Left hindlimb (tissue), 1 donor: Measurements from ENCODE around the gene LAIR1.
"Not testable (repeated sequence)": the region's sequence is repeated elsewhere in the genome, so short reads cannot be mapped to it uniquely, and the experiment has no call there.

Experiments
- DNase-seq: peaks from one replicate; pipeline ENCODE4 v3.0.0-alpha.2; 2018

LAIR1 gene

DNA sequence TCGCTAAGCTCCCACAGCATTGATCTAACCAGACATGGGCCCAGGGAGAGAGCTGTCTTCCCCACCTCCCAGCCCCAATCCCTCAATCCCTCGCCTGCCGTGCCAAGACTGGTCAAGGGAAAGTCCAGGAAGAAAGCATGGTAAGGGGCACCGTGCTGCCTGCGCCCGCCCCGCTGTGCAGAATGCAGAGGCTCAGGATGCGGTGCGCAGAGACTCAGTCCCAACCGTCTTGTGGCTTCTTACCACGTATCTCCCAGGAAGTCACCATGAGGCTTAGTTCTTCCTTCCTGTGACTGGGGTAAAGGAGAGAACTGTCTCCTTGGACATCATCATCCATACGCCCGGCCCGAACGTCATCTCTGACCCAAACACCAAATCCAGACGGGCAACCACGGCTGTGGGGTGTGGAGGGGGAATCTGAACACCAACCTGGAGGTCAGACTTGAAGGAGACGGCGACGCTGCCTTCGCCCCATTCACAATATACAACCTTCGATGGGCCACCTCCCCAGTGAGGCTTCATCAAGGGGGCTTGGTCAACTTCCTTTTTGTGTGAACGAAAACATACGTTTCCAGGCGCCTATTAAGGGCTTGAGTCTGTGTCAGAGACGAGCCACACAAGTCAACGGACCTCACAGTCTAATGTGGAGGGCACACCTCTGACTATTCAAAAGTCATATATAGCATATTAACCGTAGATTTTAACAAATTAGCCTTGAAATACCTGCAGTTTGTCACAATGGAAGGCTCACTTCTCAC is 10.6 kb upstream of the LAIR1 start:
- not testable (repeated sequence) for DNase-seq

DNA sequence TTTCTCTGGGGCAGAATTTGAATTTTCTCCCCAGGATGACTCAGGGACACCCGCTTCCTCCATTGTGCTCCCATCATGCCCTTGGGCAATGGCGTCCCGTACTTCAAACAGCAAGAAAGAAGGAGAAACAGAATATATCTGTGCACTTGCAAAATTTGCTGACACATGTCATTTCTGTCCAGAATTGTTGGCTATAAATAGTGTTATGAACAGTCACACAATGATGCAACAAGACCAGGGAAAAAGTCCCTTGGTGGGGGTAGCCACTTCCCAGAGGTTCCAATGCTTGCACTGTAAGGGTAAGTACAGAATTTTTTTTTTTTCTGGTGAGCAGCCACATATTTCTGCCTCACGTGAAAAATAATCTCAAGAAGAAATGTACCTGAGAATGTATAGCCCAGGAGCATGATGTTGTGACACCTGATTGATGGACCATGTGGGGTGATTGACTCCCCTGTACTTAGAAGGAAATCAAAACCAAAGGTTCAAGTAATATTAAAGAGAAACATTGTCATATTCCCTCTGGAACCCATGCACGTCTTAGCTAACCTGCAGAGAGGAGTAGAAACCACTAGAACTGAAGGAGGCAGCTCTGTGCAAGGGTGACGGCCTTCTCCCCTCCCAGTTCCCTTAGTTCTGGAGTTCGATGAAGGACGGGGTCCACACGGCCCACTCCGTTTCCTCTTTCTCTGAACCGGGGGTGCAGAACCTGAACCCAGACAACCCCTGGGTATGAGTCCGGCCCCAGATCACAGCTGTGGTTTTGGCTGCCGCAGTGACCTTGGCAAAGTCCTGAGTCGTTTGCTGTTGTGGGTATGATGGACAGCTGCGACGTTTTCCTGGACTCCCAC is 9.3 kb upstream of the LAIR1 start:
- no peak for DNase-seq

DNA sequence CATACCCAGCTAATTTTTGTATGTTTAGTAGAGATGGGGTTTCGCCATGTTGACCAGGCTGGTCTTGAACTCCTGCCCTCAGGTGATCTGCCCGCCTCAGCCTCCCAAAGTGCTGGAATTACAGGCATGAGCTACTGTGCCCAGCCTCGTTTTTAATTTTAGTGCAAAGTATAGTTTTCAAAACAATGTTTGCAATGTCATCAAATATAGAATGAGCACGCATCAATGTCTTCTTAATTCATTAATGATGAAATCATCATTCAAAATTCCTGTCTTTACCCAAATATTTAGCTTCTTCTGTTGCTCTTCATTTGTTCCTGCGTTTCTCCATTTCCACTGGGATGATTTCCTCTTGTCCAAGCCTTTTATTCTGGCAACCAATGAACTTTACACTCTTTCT is 6.7 kb upstream of the LAIR1 start:
- not testable (repeated sequence) for DNase-seq

DNA sequence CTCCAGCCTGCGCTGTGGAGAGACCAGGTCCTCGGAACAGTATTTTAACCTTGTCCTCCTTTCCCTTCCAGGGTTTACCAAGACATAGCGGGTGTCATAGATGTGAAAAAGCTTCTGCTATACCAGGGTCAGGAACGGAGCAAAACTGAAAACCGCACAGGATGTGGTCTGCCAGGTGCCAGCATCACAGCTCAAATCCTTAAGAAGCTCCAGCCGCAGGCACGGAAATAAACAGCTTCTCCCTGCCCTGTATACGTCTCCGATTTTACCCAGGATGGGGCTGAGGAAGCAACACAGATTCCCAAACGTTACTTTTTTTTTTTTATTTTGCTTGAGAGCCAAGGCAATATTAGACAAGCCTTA is 5.7 kb upstream of the LAIR1 start:
- not testable (repeated sequence) for DNase-seq

DNA sequence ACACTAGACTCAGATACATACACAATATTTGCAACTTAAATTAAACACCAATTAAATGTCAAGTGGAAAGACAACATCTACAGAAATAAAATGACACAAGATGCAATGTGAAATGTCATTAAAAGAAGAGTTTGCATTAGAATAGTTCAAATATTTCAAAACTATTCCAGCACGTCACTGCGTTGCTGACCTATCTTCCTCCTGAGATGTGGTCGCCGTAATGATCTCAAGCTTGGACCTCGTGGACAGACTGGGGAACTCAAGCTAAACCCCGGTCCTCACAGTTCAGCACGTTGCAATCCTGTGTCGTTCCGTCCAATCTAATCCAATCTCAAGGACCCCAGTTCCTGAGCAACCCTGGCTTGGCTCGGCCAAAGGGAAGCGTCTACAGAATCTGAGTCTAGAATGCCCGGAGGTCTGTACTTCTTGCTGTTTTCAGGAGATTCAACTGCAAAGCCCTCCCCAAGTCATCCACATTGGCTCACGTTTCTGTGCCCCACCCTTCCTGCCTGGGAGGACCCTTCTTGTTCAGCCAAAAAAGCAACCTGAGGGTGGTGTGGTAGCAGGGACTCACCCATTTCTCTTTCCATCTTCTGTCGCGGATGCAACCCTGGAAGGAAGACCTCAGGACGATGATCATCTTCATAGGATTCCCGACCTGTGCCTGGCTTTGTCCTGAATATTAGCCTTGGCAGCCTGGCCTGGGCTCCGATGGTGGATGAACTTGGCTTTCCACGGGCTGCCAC is 5.1 kb upstream of the LAIR1 start:
- not testable (repeated sequence) for DNase-seq

DNA sequence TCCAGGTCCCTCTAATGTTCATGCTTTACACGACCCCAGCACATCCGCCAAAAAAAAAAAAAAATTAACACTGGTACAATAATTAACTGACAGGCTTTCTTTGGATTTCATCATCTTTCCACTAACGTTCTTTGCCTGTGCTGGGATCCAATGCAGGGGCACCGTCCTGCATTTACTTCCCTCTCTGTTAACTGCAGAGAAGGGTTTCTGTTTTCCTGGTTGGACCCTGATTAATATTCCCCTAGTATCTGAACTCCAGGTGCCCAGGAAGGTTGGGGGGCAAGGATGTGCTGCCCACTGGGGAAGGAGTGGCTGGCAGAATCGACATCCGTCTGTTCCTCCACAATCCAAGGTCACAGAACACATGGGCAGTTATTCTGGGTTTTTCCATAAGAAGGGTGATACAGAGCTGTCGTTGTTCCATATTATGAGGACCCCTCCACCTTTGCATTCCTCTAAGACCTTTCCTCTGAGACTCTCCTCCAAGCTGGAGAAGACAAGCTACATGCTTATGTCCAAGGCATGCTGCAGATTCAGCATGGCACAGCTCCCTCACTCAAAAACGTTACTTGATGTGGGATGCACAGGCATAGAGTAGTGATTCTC is 4.5 kb upstream of the LAIR1 start:
- no peak for DNase-seq

DNA sequence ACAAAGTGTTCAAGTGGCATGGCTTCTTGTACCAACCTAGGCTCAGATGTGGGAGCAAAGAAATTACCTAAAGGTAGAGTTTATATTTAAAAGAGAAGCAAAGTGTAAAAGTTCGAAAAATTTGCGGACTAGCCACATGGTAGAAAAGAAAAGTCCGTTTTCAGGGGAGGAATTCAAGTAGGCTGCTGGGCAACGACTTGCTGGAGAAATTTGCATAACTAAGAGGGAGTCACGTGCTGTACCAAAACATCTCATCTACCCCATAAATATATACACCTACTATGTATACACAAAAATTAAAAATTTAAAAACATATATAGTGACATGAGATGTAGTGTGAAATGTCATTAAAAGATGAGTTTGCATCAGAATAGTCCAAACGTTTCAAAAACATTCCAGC is 2.1 kb upstream of the LAIR1 start:
- DNase-seq, result no peak

DNA sequence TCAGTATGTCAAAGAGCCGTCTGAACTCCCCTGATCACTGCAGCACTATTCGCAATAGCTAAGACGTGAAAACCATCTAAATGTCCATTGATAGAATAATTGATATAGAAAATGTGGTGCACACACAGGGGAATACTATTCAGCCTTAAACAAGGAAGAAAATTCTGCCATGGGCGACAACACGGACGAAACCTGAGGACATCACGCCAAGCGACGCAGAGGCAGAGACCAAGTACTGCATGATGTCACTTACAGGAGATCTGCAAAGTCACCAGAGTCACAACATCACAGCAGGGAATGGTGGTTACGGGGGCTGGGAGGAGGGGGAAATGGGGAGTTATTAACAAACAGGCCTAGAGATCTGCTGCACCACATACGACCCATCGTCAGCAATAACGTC is 1.1 kb upstream of the LAIR1 start:
- not testable (repeated sequence) for DNase-seq

DNA sequence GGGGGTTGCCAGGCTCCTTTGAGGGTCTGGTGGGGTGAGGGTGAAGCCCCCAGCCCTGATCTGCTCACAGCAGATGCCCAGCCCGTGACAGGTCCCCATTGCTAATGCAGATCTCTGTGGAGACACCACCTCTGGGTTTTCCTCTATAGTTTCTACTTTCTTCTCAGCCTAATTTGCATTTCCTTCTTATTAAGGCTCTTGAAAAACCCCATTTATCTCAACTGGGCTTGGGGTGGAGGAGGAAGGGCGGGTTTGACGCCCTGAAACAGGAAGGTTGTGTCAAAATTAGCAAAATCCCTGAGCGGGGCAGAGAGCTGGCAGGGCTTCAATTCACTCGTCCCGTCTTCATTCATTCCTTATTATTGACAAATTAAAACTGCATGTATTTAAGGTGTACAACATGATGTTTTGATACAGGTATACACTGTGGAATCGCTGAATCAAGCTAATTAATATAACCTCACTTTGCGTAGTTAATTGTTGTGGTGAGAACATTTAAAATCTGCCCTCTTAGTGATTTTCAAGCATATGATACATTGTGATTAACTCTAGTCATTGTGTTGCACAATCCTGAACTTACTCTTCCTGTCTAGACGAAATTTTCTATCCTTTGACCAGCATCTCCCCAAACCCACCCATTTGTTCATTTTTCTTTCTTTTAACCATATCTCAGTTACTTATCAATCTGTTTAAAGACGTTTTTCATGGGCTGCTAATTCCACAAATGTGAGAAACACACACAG is 2.9 kb downstream of the LAIR1 start:
- not testable (repeated sequence) for DNase-seq

DNA sequence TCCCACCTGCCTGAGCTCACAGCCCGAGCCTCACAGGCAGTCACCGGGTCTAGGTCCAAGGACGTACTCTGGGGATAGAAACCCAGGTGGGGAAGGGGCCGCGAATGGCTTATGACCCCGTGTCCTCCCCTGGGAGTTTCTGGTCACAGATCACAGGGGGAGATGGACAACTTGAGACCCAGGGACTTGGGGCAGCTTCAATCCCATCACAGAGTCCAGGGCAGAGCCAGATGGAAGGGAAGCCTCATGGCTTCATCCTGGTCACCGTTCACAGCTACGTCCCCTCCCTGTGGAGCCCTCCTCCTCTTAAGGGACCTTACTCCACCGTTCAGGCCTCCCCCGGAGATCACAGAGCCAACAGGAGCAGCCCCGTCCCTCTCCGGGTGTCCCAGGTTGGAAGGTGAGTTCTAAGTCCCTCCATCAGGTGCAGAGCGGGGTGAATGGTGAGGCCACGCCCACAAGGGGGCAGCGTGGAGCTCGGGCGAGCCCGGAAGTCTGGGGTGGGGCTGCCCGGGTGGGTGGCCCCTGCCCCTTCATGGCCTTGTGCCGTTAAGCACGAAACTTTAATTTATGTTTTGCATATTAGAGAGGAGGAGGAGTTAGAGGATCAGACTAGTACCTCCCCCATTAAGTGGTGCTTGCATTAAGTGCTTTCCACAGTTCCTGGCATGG is 5.4 kb downstream of the LAIR1 start:
- DNase-seq, result not testable (repeated sequence)

DNA sequence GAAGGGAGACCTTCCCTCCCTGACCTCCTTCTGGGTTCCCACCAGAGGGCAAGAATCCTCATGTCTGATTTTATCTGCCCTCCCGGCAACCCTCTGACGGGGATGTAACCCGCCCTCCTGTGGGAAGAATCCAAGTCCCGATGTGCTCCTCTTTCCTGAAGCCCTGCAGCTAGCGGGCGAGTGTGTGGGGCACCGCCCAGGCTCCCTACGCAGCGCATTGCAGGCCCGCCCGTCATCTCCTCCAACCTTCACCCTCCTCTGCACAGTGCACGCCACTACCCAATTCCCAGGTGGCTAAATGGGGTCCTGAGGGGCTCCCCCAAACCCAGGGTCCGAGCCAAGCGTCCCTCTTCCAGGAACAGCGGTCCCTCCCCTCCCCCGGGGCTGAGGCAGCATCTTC is 7.3 kb downstream of the LAIR1 start:
- no peak for DNase-seq

DNA sequence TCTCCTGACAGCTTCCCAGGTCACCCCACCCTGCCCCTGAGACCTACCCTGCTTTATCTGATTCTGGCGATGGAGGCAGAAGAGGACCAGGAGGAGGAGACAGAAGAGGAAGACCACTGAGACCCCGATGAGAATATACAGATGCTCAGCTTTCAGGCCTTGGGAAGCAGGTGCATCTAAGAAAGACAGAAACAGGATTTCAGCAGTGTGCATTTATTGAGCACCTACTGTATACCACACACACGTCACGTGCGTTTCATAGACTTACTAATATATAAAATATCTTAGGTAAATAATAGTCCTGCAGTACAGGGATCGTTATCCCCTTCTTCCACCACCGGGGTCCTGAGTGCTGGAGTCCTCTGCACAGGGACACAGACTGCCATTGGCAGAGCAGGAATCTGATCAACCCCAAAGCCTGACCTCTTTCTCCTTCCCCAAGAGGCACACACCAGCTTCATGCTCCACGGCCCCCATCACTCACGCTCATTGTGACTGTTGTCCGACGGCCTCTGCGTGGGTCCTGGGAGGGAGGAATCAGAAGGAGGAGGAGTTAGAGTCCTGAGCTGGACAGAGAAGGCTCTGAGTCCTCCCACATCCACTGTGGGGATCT is 8.2 kb downstream of the LAIR1 start:
- no peak for DNase-seq

DNA sequence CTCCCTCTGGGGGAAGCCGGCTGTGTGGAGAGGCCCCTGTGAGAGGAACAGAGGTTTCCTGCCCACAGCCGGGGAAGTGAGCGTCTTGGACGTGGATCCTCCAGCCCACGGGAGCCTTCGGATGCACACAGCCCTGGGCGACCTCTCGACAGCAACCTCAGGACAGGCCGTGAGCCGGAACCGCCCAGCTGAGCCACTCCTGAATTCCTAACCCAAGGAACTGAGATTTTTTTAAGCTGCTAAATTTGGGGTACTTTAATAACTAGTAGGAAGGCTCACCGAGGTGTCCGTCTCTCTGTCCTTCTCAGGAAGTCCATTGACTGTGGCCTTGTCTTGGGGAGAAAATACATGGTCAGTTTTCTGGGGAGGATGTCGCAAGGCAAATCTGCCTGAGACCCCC is 9.1 kb downstream of the LAIR1 start:
- no peak for DNase-seq

DNA sequence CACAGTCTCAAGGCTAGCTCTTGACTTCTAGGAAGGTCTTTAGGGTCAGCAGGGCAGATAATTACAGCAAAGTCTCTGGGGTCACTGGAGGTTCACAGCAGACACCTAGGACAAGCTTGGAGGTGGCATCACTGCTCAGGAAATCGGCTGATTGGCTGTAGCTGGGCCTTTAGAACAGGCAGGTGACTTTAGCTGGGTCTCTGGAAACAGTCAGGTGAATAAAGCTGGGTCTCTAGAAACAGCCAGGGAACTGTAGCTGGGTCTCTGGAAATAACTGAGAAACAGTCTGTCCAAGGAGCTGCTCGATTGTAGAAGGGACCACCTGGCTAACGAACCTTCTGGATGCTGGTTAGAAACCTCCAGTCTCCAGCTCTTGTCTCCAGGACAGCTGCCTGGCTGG is 10.0 kb downstream of the LAIR1 start:
- no peak for DNase-seq

DNA sequence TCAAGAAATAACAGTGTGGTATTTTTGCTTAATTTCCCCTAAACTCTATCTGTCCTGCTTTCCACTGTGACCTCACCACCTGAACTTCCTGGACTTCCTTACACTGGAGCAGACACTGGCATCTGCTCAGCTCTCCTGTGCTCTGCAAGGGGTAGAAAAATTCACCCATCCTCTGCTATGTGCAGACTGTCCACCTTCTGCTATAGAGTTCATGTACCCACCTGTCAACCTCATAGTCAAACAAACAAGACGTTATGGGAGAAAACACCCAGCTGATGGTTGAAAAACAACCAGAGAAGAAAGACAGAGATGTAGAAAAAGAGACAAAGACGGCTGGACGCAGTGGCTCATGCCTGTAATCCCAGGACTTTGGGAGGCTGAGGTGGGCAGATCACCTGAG is 12.2 kb downstream of the LAIR1 start:
- DNase-seq, result no peak

DNA sequence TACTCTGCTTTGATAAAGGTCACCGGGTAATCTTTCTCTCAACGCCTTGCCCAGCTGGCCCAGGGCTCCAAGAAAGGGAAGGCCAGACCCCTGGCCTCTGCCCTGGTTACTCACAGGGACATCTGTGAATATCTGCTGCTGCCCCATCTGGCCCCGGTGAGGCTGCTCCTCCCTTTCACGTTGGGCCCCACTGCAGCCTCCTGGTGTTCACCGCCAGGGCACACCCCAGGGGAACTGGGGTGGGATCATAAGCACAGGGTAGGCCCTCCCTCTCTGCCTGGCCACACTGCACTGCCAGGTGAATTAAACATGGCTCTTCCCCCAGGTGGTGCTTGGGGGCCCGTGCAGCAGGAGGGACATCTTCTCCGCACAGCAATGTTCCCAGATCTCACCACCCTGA is 12.7 kb downstream of the LAIR1 start:
- no peak for DNase-seq

DNA sequence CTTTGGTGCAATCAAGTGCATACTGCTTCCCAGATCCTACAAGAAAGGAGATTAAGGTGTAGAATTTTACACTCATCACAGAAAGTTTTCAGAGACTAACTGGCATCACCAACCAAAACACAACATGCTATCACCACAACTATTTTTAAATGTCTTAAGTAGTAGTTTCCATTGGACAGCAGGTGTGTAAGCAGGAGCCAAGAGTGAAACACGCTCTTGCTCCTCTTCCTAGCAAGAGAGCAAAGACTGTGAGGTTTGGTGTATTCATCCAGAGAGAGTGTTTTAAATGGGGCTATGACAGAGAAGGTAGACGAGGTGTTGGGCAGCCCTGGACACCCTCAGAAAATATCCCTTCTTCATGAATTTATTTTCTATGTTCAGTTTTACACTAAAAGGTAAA is 13.3 kb downstream of the LAIR1 start:
- DNase-seq, result no peak

DNA sequence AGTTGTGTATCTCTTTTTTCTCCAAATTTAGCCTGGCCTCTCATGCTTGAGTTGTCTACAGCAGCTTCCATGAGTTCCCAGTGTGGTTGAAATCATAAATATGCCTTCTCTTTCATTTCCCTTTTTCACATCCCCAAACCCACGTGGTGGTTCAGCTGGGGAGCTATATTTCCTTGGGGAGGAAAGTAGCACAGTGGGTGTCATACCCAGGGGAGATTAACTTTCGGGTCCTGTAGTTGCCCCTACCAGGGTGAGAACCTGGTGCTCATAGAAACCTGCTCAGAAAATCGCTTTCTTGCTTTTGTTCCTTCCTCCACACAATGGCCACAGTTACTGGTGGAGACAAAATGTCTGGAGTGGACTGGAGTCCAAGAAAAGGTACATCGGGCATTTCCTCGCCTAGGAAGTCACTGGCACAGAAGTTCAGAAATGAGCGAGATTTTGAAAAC is 18.8 kb downstream of the LAIR1 start:
- DNase-seq, result no peak

DNA sequence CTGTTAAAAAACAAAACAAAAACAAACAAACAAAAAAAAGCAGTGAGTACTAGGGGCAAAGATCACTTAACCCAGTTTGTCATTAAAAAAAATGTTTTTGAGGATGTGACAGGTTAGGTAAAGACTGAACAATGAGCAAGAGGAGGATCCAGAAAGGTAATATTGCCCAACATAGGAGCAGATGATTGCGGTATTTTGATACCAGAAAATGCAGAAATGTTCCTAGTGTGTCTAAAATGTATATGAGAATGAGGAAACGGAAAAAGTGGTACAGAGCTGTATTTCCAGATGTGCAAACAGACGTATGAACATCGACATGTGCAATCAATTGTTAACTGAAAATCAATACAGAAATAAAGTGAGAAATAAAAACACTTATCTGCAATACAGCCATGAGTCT is 20.9 kb downstream of the LAIR1 start:
- no peak for DNase-seq

DNA sequence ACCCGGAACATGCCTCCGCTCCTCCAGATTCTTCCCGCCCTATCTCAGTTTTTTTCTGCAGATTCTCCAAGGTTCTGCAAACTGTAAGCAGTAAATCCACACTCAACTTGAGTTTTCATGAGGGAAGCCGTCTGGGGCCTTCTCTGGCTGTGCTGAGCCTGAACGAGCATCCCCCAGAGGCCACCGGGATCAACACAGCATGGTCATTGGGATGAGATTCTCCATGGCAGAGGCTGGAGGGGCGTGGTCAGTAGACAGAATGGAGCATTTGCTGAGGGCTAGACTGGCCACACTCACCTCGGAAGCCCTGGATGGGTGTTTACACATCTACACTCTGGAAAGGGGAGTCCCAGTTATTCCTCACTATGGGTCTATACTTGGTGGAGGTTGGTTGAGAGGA is 23.4 kb downstream of the LAIR1 start:
- no peak for DNase-seq

DNA sequence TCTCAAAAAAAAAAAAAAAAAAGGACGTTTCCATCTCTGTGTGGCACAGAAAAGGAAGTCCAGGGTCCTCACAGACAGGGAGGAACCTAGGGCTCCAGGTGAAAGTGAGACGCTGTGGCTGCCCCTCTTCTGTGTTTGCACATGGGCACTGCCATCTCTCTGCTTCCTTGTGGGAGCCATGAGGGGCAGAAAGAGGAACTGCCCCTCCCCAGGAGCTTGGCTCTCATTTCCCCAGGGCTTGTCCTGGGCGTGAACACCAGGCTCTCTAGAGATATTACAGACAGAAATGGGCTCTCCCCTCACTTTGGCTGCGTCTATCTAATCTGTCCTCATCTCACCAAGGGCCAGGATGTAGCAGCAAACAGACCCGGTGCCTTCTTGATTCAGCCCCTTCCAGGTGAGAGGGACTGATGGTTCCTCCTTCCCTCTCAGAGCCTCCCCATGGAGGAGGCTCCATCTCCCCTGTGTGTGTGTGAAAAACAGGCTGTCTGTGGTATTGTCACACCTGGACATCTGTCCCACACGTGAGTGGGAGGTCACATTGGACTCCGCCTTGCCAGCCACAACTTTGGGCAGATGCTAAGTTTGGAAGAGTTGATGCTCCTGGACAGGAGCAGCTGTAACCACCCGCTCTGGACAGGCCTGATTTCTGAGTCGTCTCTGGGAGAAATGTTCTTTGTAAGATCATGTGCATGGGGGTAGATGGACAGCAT is 24.9 kb downstream of the LAIR1 start:
- DNase-seq, result no peak
